Heart left ventricle (tissue), 13 donors: Measurements from ENCODE around the gene NKTR.

ENCODE experiments used
- CTCF ChIP-seq, 12 donors: fragments of 200-600 bp; sonication (generic) in 4 of 12; IDR thresholded peaks; one replicate each; pipeline versions ENCODE4 v1.5.0 to v1.8.0; 2018 to 2022; ENCODE audit warnings: antibody characterized with exemption in 12 of 12, mild to moderate bottlenecking in 5 of 12
- POLR2A ChIP-seq, 2 donors: fragments of 450-650 bp; IDR thresholded peaks; one replicate each; pipeline ENCODE4 v1.6.1; 2017; ENCODE audit warnings: antibody characterized with exemption in 2 of 2, mild to moderate bottlenecking in 2 of 2, moderate library complexity in 2 of 2
- donor health status: ischemic (EF 13 %, LVEDD 7.1; RV severe dilation, severe dysfunction).
- donor health status: DM: no; HTN: yes; CAD: no.
- donor health status: DM: no; HTN: no; CAD: no.
- donor health status: ischemic (EF 25% LVEDD 6.9; RV normal size, moderate dysfunction).
- donor health status: ischemic (EF 25% LVEDD 5.7; RV mildly dilated, moderate dysfunction).
- donor health status: ischemic (EF 35%, LVEDD 5.7; RV mildly dilated, moderate dysfunction).
- donor health status: nonischemic (EF 11% LVEDD 7.7; RV severe dilation, severe dysfunction).
- donor health status: DM: yes; HTN: yes; CAD: no.
- donor health status: PGD.
- donor health status: ischemic (EF 29% LVEDD 5.4; RV normal size, mild dysfunction).
- donor health status: nonischemic (EF 23%, LVEDD 6.1; RV moderate dilation, normal function).

- TF ChIP-seq CTCF (IDR thresholded peaks at IDR 0.05): no peak
- TF ChIP-seq POLR2A (IDR thresholded peaks at IDR 0.05): no peak
Measured at GRCh38 chr3:42675909-42676308, 75.4 kb downstream of the NKTR start.
